SHP77 (cell line): Measurements from ENCODE around the gene RBBP6.
"Not testable (repeated sequence)": the region's sequence is repeated elsewhere in the genome, so short reads cannot be mapped to it uniquely, and the experiment has no call there.

Source experiments
- DNase-seq, 2 experiments: peaks; one replicate each; lab custom pipeline; 2025; lab: John Stamatoyannopoulos, UW

RBBP6 gene

DNA sequence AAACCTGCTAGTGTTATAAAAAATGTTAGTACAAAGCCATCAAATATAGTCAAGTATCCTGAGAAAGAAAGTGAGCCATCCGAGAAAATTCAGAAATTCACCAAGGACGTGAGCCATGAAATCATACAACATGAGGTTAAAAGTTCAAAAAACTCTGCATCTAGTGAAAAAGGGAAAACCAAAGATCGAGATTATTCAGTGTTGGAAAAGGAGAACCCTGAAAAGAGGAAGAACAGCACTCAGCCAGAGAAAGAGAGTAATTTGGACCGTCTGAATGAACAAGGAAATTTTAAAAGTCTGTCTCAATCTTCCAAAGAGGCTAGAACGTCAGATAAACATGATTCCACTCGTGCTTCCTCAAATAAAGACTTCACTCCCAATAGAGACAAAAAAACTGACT lies 31.7 kb downstream of the RBBP6 start:
- no peak for DNase-seq

DNA sequence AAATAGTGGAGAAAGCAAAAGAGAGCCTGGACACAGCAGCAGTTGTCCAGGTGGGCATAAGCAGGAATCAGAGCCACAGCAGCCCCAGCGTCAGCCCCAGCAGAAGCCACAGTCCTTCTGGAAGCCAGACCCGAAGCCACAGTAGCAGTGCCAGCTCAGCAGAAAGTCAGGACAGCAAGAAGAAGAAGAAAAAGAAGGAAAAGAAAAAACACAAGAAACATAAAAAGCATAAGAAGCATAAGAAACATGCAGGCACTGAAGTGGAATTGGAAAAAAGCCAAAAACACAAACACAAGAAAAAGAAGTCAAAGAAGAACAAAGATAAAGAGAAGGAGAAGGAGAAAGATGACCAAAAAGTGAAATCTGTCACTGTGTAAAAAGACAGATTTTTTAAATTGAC lies 32.7 kb downstream of the RBBP6 start:
- DNase-seq, result no peak

DNA sequence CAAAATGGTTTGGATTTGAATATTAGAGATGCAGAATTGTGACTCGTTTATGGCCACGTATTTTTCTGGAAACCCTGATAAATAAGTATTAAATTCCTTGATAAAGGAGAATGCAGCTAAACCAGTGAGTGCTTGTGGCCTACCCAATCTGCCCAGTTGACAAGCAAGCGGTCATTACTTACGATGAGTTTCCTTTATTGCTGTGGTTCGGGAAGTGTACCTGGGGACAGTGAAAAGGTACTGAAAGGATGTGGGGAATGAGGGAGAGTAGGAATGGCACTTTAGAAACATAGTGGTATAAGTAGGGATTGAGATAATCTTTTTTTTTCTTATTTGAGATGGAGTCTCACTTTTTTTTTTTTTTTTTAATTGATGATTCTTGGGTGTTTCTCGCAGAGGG lies 33.8 kb downstream of the RBBP6 start:
- DNase-seq, result no peak

DNA sequence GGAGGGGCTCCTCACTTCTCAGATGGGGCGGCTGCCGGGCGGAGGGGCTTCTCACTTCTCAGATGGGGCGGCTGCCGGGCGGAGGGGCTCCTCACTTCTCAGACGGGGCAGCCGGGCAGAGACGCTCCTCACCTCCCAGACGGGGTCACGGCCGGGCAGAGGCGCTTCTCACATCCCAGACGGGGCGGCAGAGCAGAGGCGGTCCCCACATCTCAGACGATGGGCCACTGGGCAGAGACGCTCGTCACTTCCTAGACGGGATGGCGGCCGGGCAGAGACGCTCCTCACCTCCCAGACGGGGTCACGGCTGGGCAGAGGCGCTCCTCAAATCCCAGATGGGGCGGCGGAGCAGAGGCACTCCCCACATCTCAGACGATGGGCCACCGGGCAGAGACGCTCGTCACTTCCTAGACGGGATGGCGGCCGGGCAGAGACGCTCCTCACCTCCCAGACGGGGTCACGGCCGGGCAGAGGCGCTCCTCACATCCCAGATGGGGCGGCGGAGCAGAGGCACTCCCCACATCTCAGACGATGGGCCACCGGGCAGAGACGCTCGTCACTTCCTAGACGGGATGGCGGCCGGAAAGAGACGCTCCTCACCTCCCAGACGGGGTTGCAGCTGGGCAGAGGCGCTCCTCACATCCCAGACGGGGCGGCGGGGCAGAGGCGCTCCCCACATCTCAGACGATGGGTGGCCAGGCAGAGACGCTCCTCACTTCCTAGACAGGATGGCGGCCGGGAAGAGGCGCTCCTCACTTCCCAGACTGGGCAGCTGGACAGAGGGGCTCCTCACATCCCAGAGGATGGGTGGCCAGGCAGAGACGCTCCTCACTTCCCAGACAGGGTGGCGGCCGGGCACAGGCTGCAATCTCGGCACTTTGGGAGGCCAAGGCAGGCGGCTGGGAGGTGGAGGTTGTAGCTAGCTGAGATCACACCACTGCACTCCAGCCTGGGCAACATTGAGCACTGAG lies 35.4 kb downstream of the RBBP6 start:
- DNase-seq, result not testable (repeated sequence)

DNA sequence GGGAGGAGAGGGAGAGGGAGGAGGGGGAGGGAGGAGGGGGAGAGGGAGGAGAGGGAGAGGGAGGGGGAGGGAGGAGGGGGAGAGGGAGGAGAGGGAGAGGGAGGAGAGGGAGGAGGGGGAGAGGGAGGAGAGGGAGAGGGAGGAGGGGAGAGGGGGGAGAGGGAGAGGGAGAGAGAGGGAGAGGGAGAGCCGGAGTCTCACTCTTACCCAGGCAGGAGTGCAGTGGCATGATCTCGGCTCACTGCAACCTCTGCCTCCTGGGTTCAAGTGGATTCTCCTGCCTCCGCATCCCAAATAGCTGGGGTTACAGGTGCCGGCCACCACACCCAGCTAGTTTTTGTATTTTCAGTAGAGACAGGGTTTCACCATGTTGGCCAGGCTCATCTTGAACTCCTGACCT lies 36.4 kb downstream of the RBBP6 start:
- DNase-seq, result not testable (repeated sequence)

DNA sequence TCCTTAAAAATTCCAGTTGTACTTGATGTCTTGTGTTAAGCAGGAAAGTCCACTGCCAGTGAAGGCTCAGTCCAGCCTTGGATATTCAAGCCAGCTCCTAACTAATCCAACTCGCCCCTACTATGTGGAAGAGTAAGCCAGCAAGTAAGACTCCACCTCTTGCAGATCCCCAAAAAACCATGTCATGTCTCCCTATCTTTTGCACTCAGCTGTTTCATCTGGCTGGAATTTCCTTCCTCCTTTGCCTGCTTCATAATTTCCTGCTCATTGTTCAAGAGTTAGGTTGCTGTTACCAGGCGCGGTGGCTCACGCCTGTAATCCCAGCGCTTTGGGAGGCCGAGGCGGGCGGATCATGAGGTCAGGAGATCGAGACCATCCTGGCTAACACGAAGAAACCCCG lies 37.8 kb downstream of the RBBP6 start:
- no peak for DNase-seq

DNA sequence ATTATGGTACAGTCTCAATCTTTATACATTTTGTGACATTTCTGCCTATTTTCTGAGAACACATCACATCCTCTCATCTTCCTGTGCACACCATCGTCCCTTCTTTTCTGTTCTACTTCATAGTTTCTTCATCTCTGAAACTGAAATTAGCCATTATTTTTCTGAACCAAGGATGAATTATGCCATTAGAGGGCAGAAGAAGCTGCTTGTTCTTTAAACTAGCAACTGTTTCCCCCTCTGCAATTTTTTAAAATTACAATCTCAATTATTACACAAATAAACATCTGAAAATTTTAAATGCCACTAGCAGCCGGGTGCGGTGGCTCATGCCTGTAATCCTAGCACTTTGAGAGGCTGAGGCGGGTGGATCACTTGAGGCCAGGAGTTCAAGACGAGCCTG lies 41.3 kb downstream of the RBBP6 start:
- no peak for DNase-seq

DNA sequence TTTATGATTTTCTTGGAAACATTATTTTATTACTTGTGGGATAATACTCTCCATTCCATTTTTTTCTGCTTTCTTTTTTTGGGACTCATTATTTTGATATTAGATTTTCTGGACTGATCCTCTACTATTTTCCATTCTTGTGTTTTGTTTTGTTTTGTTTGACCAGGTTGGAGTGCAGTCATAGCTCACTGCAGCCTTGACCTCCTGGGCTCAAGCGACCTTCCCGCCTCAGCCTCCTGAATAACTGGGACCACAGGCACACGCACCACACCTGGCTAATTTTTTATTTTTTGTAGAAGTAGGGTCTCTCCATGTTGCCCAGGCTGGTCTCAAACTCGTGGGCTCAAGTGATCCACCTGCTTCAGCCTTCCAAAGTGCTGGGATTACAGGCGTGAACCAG lies 44.1 kb downstream of the RBBP6 start:
- no peak for DNase-seq

DNA sequence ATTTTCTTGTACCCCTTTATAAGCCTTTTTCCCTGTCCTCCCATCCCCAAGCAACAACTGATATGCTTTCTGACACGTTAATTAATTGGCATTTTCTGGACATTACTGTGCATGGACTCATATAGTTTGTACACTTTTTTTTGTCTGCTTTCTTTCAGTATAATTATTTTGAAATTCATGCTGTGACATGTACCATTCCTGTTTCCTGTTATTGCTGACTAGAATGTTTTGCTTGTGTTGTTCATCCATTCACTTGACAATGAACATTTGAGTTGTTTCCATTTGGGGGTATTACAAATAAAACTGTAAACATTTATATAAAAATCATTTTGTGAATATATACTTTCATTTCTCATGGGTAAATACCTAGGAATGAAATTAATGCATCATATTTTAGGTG lies 50.6 kb downstream of the RBBP6 start:
- no peak for DNase-seq

DNA sequence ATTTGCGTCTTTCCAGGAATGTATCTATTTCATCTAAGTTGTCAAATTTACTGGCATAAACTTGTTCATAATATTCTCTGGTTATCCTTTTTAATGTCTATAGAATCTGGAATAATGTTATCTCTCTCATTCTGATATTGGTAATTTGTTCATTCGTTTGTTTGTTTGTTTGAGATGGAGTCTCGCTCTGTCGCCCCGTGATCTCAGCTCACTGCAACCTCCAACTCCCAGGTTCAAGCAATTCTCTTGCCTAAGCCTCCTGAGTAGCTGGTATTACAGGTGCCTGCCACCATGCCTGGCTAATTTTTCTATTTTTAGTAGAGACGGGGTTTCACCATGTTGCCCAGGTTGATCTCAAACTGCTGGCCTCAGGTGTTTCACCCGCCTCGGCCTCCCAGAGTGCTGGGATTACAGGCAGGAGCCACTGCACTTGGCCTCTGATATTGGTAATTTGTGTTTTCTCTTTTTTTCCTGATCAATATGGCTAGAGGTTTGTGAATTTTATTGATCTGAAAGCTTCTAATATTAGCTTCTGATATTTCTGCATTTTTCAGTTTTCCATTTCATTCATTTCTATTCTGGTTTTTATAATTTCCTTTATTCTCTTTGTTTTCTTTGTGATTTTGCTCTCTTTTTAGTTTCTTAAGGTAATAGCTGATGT lies 59.5 kb downstream of the RBBP6 start:
- DNase-seq, result no peak

DNA sequence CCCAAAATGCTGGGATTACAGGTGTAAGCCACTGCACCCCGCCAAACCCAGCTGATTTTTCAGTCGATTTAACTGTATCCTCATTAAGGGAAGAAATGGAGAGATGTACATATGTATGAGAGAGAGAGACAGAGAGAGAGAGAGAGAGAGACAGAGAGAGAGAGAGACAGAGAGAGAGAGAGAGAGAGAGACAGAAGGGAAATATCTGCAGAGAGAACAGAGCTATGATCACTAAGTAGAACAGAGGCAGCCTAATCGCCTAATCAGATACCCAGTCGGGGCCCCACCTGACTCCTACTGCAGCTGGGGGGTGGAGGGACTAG lies 70.0 kb downstream of the RBBP6 start:
- DNase-seq, result no peak

DNA sequence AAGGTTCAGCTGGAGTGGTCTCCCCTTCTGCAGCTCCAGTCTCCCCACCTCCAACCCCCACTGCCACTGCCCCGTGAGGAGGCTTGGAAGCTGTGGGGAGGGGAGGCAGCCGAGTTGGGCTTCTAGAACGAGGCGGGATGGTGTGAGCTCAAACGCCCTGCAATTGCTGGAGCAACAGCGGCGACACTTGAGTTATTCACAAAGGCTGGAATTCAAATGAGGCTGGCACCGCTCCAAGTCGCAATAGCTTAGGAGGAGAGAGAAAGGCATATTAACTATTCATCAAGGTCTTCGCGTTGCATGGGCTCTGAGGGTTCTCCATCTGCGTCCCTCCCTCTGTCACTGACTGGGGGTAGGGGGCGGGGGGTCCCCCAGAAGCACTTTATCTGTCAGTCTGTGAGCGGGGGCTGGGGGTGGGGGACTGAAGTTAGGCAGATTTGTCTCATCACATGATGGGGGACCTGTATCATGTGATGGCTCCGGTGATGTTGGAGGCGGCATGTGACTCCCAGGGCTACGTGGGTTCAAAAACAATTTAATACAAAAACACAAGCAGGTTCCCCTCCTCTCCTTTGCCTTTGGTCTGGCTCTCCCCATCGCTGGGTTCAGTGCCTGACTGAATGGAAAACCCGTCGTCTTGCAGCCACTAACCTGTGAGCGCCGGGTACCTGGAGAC lies 70.5 kb downstream of the RBBP6 start:
- peak; percentile 3 to 8 for DNase-seq

DNA sequence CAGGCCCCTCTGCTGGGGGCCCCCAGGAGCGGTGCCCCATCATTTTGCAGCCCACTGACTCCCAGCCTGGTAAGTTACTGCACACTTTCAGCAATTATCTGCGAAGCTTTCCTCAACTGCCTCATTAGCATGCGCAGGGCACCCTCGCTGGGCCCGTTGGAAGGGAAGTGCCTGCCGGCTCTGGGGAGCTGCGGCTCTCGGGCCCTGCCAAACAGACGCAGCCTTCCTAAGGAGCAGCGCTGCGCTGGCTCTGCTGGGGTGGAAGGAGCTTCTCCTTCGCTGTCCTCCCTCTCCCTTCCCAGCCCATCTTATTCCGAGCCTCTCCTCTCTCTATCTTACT lies 71.0 kb downstream of the RBBP6 start:
- no peak for DNase-seq

DNA sequence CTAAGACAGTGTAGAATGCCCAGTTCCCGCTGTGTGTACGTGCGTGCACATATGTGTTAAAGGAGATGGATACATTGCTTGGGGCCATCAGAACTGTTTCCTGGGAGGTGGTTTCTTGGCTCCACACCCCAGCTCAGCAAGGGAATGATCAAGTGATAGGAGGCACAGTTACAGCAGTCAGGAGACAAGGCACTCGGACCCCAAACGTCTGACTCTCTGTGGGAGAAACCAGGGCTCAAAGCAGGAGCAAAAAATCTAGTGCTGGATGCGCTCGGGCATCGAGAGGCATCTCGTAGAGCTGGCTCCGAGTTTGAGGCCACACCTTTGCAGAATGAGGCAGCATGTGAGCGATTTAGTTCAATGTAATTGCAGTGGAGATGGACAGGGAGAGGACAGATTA lies 71.9 kb downstream of the RBBP6 start:
- no peak for DNase-seq

DNA sequence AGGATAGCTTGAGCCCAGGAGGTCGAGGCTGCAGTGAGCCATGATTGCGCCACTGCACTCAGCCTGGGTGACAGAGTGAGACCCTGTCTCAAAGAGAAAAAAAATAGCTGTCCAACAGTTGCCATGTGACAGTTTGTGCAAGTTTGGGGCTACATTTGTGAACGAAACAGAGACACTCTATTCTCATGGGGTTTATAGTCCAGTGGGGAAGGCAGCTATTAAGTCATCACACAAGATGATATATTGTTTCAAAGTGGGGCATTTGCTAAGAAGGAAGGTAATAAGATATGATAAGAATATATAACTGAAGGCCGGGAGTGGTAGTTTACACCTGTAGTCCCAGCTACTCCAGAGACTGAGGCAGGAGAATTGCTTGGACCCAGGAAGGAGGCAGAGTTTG lies 73.3 kb downstream of the RBBP6 start:
- DNase-seq, result no peak

DNA sequence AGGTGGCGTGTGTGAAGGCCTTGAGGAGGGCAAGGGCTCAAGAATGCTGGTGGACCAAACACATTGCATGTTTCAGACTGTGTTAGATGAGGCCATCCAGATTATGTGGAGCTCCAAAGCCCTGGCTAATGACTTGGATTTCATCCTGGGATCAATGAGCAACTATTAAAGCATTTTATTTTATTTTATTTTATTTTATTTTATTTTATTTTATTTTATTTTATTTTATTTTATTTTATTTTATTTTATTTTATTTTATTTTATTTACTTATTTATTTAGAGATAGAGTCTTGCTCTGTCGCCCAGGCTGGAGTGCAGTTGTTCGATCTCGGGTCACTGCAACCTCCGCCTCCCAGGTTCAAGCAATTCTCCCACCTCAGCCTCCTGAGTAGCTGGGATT lies 73.9 kb downstream of the RBBP6 start:
- not testable (repeated sequence) for DNase-seq

DNA sequence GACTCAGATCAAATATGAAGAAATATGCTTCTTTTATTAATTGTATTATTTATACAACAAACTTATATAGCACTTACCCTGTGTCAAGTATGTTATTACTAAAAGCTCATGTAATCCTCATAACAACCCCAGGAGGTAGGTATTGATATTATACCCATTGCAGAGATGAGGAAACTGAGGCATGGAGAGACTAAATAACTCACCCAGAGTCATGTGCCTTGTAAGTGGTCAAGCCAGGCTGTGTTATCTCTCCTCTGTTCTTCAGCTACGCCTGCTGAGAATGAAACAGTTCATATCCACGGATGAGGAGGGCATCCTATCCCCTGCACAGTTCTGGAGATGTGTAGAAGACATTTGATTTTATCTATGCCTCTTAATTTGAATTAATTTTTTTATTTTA lies 78.1 kb downstream of the RBBP6 start:
- DNase-seq, result no peak
